ENCODE measurements around the gene CGB1. TPM values are rescaled to one million over a fixed set of nuclear protein-coding genes. Genes with fewer than 3 reads are reported as not detected.
"Not testable (repeated sequence)": the region's sequence is repeated elsewhere in the genome, so short reads cannot be mapped to it uniquely, and the experiment has no call there.

CGB1 gene
- total and polyA plus RNA-seq, 10 of the 15 experiments (the other 5 are each of a cell fraction or from before 2014, with no cell fraction given), result not detected

GRCh38 chr19:49042177-49042576 lies 5.5 kb upstream of the CGB1 start (continued):
- TF ChIP-seq BCL11A (IDR thresholded peaks at IDR 0.05; ENCODE audit: low read depth, low read length), result no peak
- TF ChIP-seq TCF12 (IDR thresholded peaks at IDR 0.05; ENCODE audit: low read depth, low read length), result no peak

- H2AFZ ChIP-seq (ENCODE audit: control insufficient read depth, low read depth, low read length); intact Hi-C loops (cut with micrococcal nuclease; ENCODE audit: unreplicated experiment); H3K9me3 ChIP-seq (replicated peaks; ENCODE audit: control insufficient read depth, insufficient read depth, low read length); SMC1A ChIA-PET (ENCODE audit: uncharacterized antibody, unreplicated experiment); H3K27me3 ChIP-seq (replicated peaks in 1 of 2; ENCODE audit: control insufficient read depth in 2 of 2, insufficient read depth in 2 of 2, low read length in 1 of 2); H3K79me2 ChIP-seq (ENCODE audit: control insufficient read depth, insufficient read depth, low read length); FAIRE-seq; H3K9ac ChIP-seq (ENCODE audit: control insufficient read depth, insufficient read depth, low read length); RAD21 ChIA-PET (ENCODE audit: unreplicated experiment); ATAC-seq; H3K4me3 ChIP-seq; H4K20me1 ChIP-seq (ENCODE audit: control insufficient read depth, insufficient read depth); POLR2A ChIA-PET; CTCF ChIA-PET; H3K36me3 ChIP-seq (ENCODE audit: control insufficient read depth in 2 of 2, insufficient read depth in 2 of 2, low read length in 1 of 2); H3K4me2 ChIP-seq (ENCODE audit: control insufficient read depth, insufficient read depth); BruUV-seq (replicated peaks); in situ Hi-C loops (cut with MboI); DNase-seq (ENCODE audit: low read depth, low spot score); H3K4me1 ChIP-seq (ENCODE audit: control insufficient read depth, insufficient read depth, low read length); H3K27ac ChIP-seq (ENCODE audit: control insufficient read depth, insufficient read depth): not testable (repeated sequence)
- WGBS (ENCODE audit: insufficient coverage, insufficient replicate concordance, low lambda C conversion rate, missing lambda C conversion rate), result 13% methylated on average over 7 of the region's 9 CpGs
These were observed 3.0 kb upstream of the CGB1 start for GRCh38 chr19:49039736-49040135.

- CTCF ChIA-PET; H3K4me3 ChIP-seq; H3K9me3 ChIP-seq (replicated peaks; ENCODE audit: control insufficient read depth, insufficient read depth, low read length); RAD21 ChIA-PET (ENCODE audit: unreplicated experiment); BruUV-seq (replicated peaks); H2AFZ ChIP-seq (ENCODE audit: control insufficient read depth, low read depth, low read length); H4K20me1 ChIP-seq (ENCODE audit: control insufficient read depth, insufficient read depth); H3K4me2 ChIP-seq (ENCODE audit: control insufficient read depth, insufficient read depth); H3K79me2 ChIP-seq (ENCODE audit: control insufficient read depth, insufficient read depth, low read length); H3K36me3 ChIP-seq (ENCODE audit: control insufficient read depth in 2 of 2, insufficient read depth in 2 of 2, low read length in 1 of 2); ATAC-seq; FAIRE-seq; SMC1A ChIA-PET (ENCODE audit: uncharacterized antibody, unreplicated experiment); H3K27ac ChIP-seq (ENCODE audit: control insufficient read depth, insufficient read depth); POLR2A ChIA-PET; H3K4me1 ChIP-seq (ENCODE audit: control insufficient read depth, insufficient read depth, low read length); DNase-seq (ENCODE audit: low read depth, low spot score); intact Hi-C loops (cut with micrococcal nuclease; ENCODE audit: unreplicated experiment); in situ Hi-C loops (cut with MboI); H3K27me3 ChIP-seq (replicated peaks in 1 of 2; ENCODE audit: control insufficient read depth in 2 of 2, insufficient read depth in 2 of 2, low read length in 1 of 2); H3K9ac ChIP-seq (ENCODE audit: control insufficient read depth, insufficient read depth, low read length): not testable (repeated sequence)
- 34% methylated on average over 26 of the region's 26 CpGs for WGBS (ENCODE audit: insufficient coverage, insufficient replicate concordance, low lambda C conversion rate, missing lambda C conversion rate)
These were observed 2.0 kb upstream of the CGB1 start for GRCh38 chr19:49038557-49039276.

GRCh38 chr19:49038111-49038510 lies 1.4 kb upstream of the CGB1 start:
- H2AFZ ChIP-seq (ENCODE audit: control insufficient read depth, low read depth, low read length); H3K36me3 ChIP-seq (ENCODE audit: control insufficient read depth in 2 of 2, insufficient read depth in 2 of 2, low read length in 1 of 2); H3K27ac ChIP-seq (ENCODE audit: control insufficient read depth, insufficient read depth); H3K9me3 ChIP-seq (replicated peaks; ENCODE audit: control insufficient read depth, insufficient read depth, low read length); SMC1A ChIA-PET (ENCODE audit: uncharacterized antibody, unreplicated experiment); RAD21 ChIA-PET (ENCODE audit: unreplicated experiment); H3K27me3 ChIP-seq (replicated peaks in 1 of 2; ENCODE audit: control insufficient read depth in 2 of 2, insufficient read depth in 2 of 2, low read length in 1 of 2); POLR2A ChIA-PET; DNase-seq (ENCODE audit: low read depth, low spot score); H3K4me3 ChIP-seq; H3K4me1 ChIP-seq (ENCODE audit: control insufficient read depth, insufficient read depth, low read length); H4K20me1 ChIP-seq (ENCODE audit: control insufficient read depth, insufficient read depth); intact Hi-C loops (cut with micrococcal nuclease; ENCODE audit: unreplicated experiment); FAIRE-seq; H3K4me2 ChIP-seq (ENCODE audit: control insufficient read depth, insufficient read depth); ATAC-seq; BruUV-seq (replicated peaks); CTCF ChIA-PET; H3K9ac ChIP-seq (ENCODE audit: control insufficient read depth, insufficient read depth, low read length); H3K79me2 ChIP-seq (ENCODE audit: control insufficient read depth, insufficient read depth, low read length); in situ Hi-C loops (cut with MboI): not testable (repeated sequence)
- WGBS (ENCODE audit: insufficient coverage, insufficient replicate concordance, low lambda C conversion rate, missing lambda C conversion rate), result 46% methylated on average over 6 of the region's 8 CpGs
